ENCODE data around the gene FBXW9.
A peak's percentile ranks its signal among the peaks of the same experiment; 100 is the strongest.

Gene FBXW9

GRCh38 chr19:12681074-12681987 is 15.1 kb downstream of the FBXW9 start, which contains the start of gene DHPS (continued):
- TF ChIP-seq ZNF26 (tag by site-specific recombination; IDR thresholded peaks at IDR 0.05) (no peak), ZNF776 (tag by site-specific recombination; IDR thresholded peaks at IDR 0.05; ENCODE audit: borderline replicate concordance) (no peak), ZNF426 (tag by site-specific recombination; IDR thresholded peaks at IDR 0.05) (no peak), ZNF514 (tag by site-specific recombination; IDR thresholded peaks at IDR 0.05) (no peak), HOXD13 (CRISPR knock-in tag; IDR thresholded peaks at IDR 0.05; ENCODE audit: borderline replicate concordance) (no peak), ZNF629 (tag by site-specific recombination; IDR thresholded peaks at IDR 0.05) (peak; percentile 84), ZNF571 (tag by site-specific recombination; IDR thresholded peaks at IDR 0.05) (no peak), ZBTB8A (tag by site-specific recombination; IDR thresholded peaks at IDR 0.05) (peak; percentile 82), HOXC10 (CRISPR knock-in tag; IDR thresholded peaks at IDR 0.05) (no peak), ZNF132 (tag by site-specific recombination; IDR thresholded peaks at IDR 0.05; ENCODE audit: borderline replicate concordance) (no peak), ZNF354C (tag by site-specific recombination; IDR thresholded peaks at IDR 0.05; ENCODE audit: borderline replicate concordance, low read depth) (no peak), ZNF341 (tag by site-specific recombination; IDR thresholded peaks at IDR 0.05; ENCODE audit: low read depth) (peak; percentile 71), SALL2 (tag by site-specific recombination; IDR thresholded peaks at IDR 0.05; ENCODE audit: borderline replicate concordance) (no peak), PRDM4 (tag by site-specific recombination; IDR thresholded peaks at IDR 0.05) (peak; percentile 35; the same call in 1 of the 2 replicates), EGR2 (tag by site-specific recombination; IDR thresholded peaks at IDR 0.05; ENCODE audit: low read depth) (peak; percentile 52), ZNF621 (tag by site-specific recombination; IDR thresholded peaks at IDR 0.05) (no peak), ZNF148 (tag by site-specific recombination; IDR thresholded peaks at IDR 0.05; ENCODE audit: borderline replicate concordance) (no peak), ZNF48 (tag by site-specific recombination; IDR thresholded peaks at IDR 0.05) (no peak), ZNF837 (tag by site-specific recombination; IDR thresholded peaks at IDR 0.05) (peak; percentile 25; the same call in 1 of the 2 replicates), ZNF791 (tag by site-specific recombination; IDR thresholded peaks at IDR 0.05) (no peak), TCF7L2 (IDR thresholded peaks at IDR 0.05; ENCODE audit: borderline replicate concordance, low read depth, low read length) (no peak), ZNF701 (tag by site-specific recombination; IDR thresholded peaks at IDR 0.05) (no peak), ZNF654 (tag by site-specific recombination; IDR thresholded peaks at IDR 0.05; ENCODE audit: low read depth) (no peak), ZNF16 (tag by site-specific recombination; IDR thresholded peaks at IDR 0.05; ENCODE audit: low read depth) (no peak), ZSCAN30 (tag by site-specific recombination; IDR thresholded peaks at IDR 0.05) (peak; percentile 87), ZNF2 (tag by site-specific recombination; IDR thresholded peaks at IDR 0.05) (peak; percentile 95), ZNF184 (tag by site-specific recombination; IDR thresholded peaks at IDR 0.05) (peak; percentile 70; the same call in 1 of the 2 replicates)
- TF ChIP-seq, protein P1, sequence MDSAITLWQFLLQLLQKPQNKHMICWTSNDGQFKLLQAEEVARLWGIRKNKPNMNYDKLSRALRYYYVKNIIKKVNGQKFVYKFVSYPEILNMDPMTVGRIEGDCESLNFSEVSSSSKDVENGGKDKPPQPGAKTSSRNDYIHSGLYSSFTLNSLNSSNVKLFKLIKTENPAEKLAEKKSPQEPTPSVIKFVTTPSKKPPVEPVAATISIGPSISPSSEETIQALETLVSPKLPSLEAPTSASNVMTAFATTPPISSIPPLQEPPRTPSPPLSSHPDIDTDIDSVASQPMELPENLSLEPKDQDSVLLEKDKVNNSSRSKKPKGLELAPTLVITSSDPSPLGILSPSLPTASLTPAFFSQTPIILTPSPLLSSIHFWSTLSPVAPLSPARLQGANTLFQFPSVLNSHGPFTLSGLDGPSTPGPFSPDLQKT (IDR thresholded peaks at IDR 0.05; ENCODE audit: borderline replicate concordance, low read depth, low read length) = no peak
- TF ChIP-seq, protein P2, sequence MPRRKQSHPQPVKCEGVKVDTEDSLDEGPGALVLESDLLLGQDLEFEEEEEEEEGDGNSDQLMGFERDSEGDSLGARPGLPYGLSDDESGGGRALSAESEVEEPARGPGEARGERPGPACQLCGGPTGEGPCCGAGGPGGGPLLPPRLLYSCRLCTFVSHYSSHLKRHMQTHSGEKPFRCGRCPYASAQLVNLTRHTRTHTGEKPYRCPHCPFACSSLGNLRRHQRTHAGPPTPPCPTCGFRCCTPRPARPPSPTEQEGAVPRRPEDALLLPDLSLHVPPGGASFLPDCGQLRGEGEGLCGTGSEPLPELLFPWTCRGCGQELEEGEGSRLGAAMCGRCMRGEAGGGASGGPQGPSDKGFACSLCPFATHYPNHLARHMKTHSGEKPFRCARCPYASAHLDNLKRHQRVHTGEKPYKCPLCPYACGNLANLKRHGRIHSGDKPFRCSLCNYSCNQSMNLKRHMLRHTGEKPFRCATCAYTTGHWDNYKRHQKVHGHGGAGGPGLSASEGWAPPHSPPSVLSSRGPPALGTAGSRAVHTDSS (tag by site-specific recombination; IDR thresholded peaks at IDR 0.05) = no peak
- TF ChIP-seq, protein P3, sequence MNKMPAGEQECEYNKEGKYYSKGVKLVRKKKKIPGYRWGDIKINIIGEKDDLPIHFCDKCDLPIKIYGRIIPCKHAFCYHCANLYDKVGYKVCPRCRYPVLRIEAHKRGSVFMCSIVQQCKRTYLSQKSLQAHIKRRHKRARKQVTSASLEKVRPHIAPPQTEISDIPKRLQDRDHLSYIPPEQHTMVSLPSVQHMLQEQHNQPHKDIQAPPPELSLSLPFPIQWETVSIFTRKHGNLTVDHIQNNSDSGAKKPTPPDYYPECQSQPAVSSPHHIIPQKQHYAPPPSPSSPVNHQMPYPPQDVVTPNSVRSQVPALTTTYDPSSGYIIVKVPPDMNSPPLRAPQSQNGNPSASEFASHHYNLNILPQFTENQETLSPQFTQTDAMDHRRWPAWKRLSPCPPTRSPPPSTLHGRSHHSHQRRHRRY (tag by site-specific recombination; IDR thresholded peaks at IDR 0.05) = no peak
